OCI-LY3 (cell line): ENCODE results near the gene TMEM125.

Source experiments
- H2AFZ ChIP-seq: fragments of 200-600, 300-600 bp; shearing (Covaris generic); 2 replicates; pipeline ENCODE4 v1.6.0; 2014; ENCODE audit warnings: antibody characterized with exemption, low read depth, low read length
- H3K27ac ChIP-seq: fragments of 200-600, 300-600 bp; sonication (generic); 2 replicates; pipeline ENCODE4 v1.5.1; 2014; ENCODE audit warnings: mild to moderate bottlenecking, low read length, moderate library complexity, mixed read lengths
- H3K27me3 ChIP-seq: fragments of 200-600, 300-600 bp; sonication (generic); 2 replicates; pipeline ENCODE4 v1.6.1; 2014; ENCODE audit warnings: low read depth, low read length, mixed read lengths
- H3K36me3 ChIP-seq: fragments of 200-600, 300-600 bp; sonication (generic); replicated peaks from 2 replicates; pipeline ENCODE3; 2014; ENCODE audit warnings: low read depth, low read length, mixed read lengths
- H3K4me1 ChIP-seq: fragments of 300-600, 200-600 bp; sonication (generic); 2 replicates; pipeline ENCODE4 v1.6.1; 2014; ENCODE audit warnings: low read length, mixed read lengths
- H3K4me2 ChIP-seq: fragments of 200-600, 300-600 bp; sonication (generic); 2 replicates; pipeline ENCODE4 v1.6.1; 2014; ENCODE audit warnings: low read length, mixed read lengths
- H3K4me3 ChIP-seq: fragments of 300-600, 200-600 bp; sonication (generic); 2 replicates; pipeline ENCODE4 v1.5.1; 2014; ENCODE audit warnings: antibody characterized with exemption, mild to moderate bottlenecking, low read length, moderate library complexity
- H3K79me2 ChIP-seq: fragments of 300-600, 200-600 bp; shearing (Covaris generic); 2 replicates; pipeline ENCODE4 v1.6.1; 2014; ENCODE audit warnings: mild to moderate bottlenecking, low read length, mixed read lengths
- H3K9ac ChIP-seq: fragments of 300-600, 200-600 bp; shearing (Covaris generic); 2 replicates; pipeline ENCODE4 v1.6.0; 2014; ENCODE audit warnings: mild to moderate bottlenecking, low read length, moderate library complexity
- H3K9me3 ChIP-seq: fragments of 200-600, 300-600 bp; shearing (Covaris generic); 2 replicates; pipeline ENCODE4 v1.6.1; 2014; ENCODE audit warnings: low read length, mixed read lengths; ENCODE audit not compliant: insufficient read depth
- H4K20me1 ChIP-seq: fragments of 200-600, 300-600 bp; sonication (generic); 2 replicates; pipeline ENCODE4 v1.6.1; 2016; ENCODE audit warnings: low read length, mixed read lengths; ENCODE audit not compliant: insufficient read depth
- EZH2phosphoT487 ChIP-seq: fragments of 200-600 bp; shearing (Covaris generic); IDR thresholded peaks from 2 replicates; pipeline ENCODE4 v1.6.1; 2018; ENCODE audit warnings: antibody characterized with exemption, mixed run types, low read depth
- TF ChIP-seq, protein P1 (sequence below): fragments of 200-600, 300-600 bp; sonication (generic); IDR thresholded peaks from 2 replicates; pipeline ENCODE4 v1.5.1; 2014; ENCODE audit warnings: antibody characterized with exemption, low read length, low read depth

Gene TMEM125

GRCh38 chr1:43247256-43247921 is 22.4 kb upstream of the TMEM125 start:
- no peak overlapping the region for H2AFZ ChIP-seq

DNA sequence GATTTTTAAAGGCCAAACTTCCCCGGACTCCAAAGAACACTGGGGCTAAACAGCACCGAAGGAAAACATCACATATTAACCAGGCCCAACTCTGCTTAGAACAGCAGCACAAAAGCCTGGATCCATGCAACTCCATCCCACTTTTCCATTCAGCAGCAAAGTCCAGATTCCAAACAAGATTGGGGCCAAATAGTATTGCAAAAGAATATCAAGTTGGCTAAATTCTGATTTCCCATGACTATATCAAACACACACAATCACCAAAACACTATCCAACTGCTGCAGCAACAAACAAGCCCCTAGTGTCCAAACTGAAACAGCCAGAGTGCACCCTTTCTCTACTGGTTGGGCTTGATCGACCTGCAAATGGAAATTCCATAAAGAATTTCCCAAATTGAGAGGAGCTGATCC is 19.4 kb upstream of the TMEM125 start:
- Histone ChIP-seq H3K79me2 (no peaks in the 10 kb centered on the region), H3K9me3 (no peaks in the 10 kb centered on the region), H2AFZ (no peak overlapping the region), H3K36me3 (no peaks in the 10 kb centered on the region), H3K4me1 (no peaks in the 10 kb centered on the region), H3K4me3 (no peak overlapping the region), H3K9ac (no peak overlapping the region), H3K27me3 (peaks cover 4% of the 10 kb centered on the region; the same call in 1 of the 2 replicates), H3K4me2 (no peak overlapping the region), H4K20me1 (no peaks in the 10 kb centered on the region), H3K27ac (no peak overlapping the region)
- TF ChIP-seq, protein P1, sequence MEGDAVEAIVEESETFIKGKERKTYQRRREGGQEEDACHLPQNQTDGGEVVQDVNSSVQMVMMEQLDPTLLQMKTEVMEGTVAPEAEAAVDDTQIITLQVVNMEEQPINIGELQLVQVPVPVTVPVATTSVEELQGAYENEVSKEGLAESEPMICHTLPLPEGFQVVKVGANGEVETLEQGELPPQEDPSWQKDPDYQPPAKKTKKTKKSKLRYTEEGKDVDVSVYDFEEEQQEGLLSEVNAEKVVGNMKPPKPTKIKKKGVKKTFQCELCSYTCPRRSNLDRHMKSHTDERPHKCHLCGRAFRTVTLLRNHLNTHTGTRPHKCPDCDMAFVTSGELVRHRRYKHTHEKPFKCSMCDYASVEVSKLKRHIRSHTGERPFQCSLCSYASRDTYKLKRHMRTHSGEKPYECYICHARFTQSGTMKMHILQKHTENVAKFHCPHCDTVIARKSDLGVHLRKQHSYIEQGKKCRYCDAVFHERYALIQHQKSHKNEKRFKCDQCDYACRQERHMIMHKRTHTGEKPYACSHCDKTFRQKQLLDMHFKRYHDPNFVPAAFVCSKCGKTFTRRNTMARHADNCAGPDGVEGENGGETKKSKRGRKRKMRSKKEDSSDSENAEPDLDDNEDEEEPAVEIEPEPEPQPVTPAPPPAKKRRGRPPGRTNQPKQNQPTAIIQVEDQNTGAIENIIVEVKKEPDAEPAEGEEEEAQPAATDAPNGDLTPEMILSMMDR, result no peak
- TF ChIP-seq EZH2phosphoT487, result no peak

More at GRCh38 chr1:43247256-43247921, 22.4 kb upstream of the TMEM125 start:
- Histone ChIP-seq H3K27ac (no peak overlapping the region), H3K27me3 (no peaks in the 10 kb centered on the region), H3K9me3 (no peaks in the 10 kb centered on the region), H3K4me2 (no peak overlapping the region), H3K79me2 (no peaks in the 10 kb centered on the region), H4K20me1 (no peaks in the 10 kb centered on the region), H3K4me1 (no peaks in the 10 kb centered on the region), H3K36me3 (no peaks in the 10 kb centered on the region), H3K9ac (no peak overlapping the region), H3K4me3 (no peak overlapping the region)
- TF ChIP-seq, protein P1, result no peak
- no peak for TF ChIP-seq EZH2phosphoT487

DNA sequence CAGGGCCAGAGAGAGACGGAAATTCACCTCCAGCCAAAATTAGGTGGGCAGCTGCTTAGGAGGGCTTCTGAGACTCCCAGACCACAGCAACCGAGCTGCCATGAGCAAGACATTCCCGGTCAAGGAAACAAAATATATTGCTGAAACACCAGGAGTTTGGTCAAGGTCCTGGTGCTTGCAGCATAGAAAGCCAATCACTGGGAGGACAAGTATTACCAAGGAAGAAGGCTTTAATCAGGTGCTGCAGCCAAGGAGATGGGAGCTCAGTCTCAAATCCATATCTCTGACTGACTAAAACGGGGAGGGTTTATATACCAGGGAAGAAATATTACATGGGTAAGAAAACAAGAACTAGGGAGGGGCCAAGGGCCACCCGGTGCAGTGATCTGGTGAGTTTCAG is 18.8 kb upstream of the TMEM125 start:
- Histone ChIP-seq H3K27ac (no peak overlapping the region), H3K4me2 (no peak overlapping the region), H3K36me3 (no peaks in the 10 kb centered on the region), H4K20me1 (no peaks in the 10 kb centered on the region), H3K27me3 (peaks cover 4% of the 10 kb centered on the region; the same call in 1 of the 2 replicates), H3K79me2 (no peaks in the 10 kb centered on the region), H3K9me3 (no peaks in the 10 kb centered on the region), H3K4me1 (no peaks in the 10 kb centered on the region), H2AFZ (no peak overlapping the region), H3K9ac (no peak overlapping the region), H3K4me3 (no peak overlapping the region)
- no peak for TF ChIP-seq EZH2phosphoT487
- TF ChIP-seq, protein P1, result no peak

DNA sequence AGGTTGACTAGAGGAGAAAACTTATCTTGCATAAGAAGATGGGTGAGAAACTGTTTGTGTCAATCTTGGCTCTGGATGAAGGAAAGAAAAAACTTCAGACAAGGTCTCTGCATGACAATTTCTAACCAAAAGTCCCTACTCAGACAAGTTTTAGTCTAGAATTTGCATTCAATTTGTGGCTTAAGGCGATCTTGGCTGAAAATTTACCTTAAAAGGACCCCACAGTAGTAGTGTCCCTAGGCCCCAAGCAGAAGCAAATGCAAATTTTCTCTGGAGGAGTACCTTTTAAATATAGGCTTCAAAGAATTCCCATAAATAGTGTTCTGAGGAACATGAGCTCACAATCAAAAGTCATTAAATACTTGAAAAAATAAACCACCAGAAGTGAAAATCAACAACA is 17.6 kb upstream of the TMEM125 start:
- no peak overlapping the region for H2AFZ ChIP-seq
- H3K79me2 ChIP-seq, result no peaks in the 10 kb centered on the region
- H3K4me1 ChIP-seq, result no peaks in the 10 kb centered on the region
- no peak for TF ChIP-seq EZH2phosphoT487
- TF ChIP-seq, protein P1, result no peak
- H3K36me3 ChIP-seq, result no peaks in the 10 kb centered on the region
- H3K27ac ChIP-seq, result no peak overlapping the region
- no peaks in the 10 kb centered on the region for H3K9me3 ChIP-seq
- H3K9ac ChIP-seq, result no peak overlapping the region
- peaks cover 4% of the 10 kb centered on the region; the same call in 1 of the 2 replicates for H3K27me3 ChIP-seq
- no peak overlapping the region for H3K4me2 ChIP-seq
- no peaks in the 10 kb centered on the region for H4K20me1 ChIP-seq
- no peak overlapping the region for H3K4me3 ChIP-seq
